Left lung (tissue), 10 donors: ENCODE measurements around the gene CCNG1. TPM values are rescaled to one million over a fixed set of nuclear protein-coding genes. Genes with fewer than 3 reads are reported as not detected.
"Not testable (repeated sequence)": the region's sequence is repeated elsewhere in the genome, so short reads cannot be mapped to it uniquely, and the experiment has no call there.

Experiments
- ATAC-seq: fragments of 200-7000 bp; cut with Tn5 transposase; one replicate; pipeline ENCODE4 v1.9.1; 2020; ENCODE audit warnings: moderate library complexity
- DNase-seq, 4 donors: peaks; one replicate each; pipeline ENCODE4 v3.0.0-alpha.2; 2013 to 2020
- H3K27ac ChIP-seq, 2 donors: fragments of 200-600 bp; sonication (generic) in 1 of 2; one replicate each; pipeline versions ENCODE4 v1.5.0 to v1.8.0; 2020 to 2021
- H3K27me3 ChIP-seq, 2 donors: fragments of 200-600 bp; sonication (generic) in 1 of 2; one replicate each; pipeline versions ENCODE4 v1.5.0 to v1.8.0; 2020 to 2021
- H3K36me3 ChIP-seq, 2 donors: fragments of 200-600 bp; sonication (generic) in 1 of 2; one replicate each; pipeline versions ENCODE4 v1.5.0 to v1.8.0; 2020 to 2021
- H3K4me1 ChIP-seq, 2 donors: fragments of 200-600 bp; one replicate each; pipeline ENCODE4 v1.8.0; 2021
- H3K4me3 ChIP-seq, 2 donors: fragments of 200-600 bp; sonication (generic) in 1 of 2; one replicate each; pipeline versions ENCODE4 v1.5.0 to v1.8.0; 2020 to 2021; ENCODE audit warnings: mild to moderate bottlenecking in 1 of 2
- H3K9me3 ChIP-seq, 2 donors: fragments of 200-600 bp; sonication (generic) in 1 of 2; one replicate each; pipeline versions ENCODE4 v1.5.0 to v1.8.0; 2020 to 2021
- intact Hi-C, 2 donors: fragments of 100-400 bp; cut with DNase I; formaldehyde crosslinking; loops; one replicate each; pipeline versions ENCODE4 v1.11.2 to v1.14.2; 2022
- polyA plus RNA-seq, 6 donors: library from polyadenylated mRNA; unstranded; fragments of 120-200 nt; gene quantifications; one replicate each; pipeline ENCODE4 v1.2.1, GENCODE V29; 2013; ENCODE audit not compliant: insufficient read length in 6 of 6
- total RNA-seq, 2 donors: library from RNA; stranded (reverse); fragmentation: NEBNext Ultra II Directional; extraction: Animal tissue kit (Norgen Biotek cat#: 25700); gene quantifications; one replicate each; pipeline ENCODE4 v1.2.1, GENCODE V29; 2021
- TF ChIP-seq, protein P1 (sequence below), 2 donors: fragments of 200-600 bp; sonication (generic) in 1 of 2; IDR thresholded peaks; one replicate each; pipeline versions ENCODE4 v1.5.0 to v1.8.0; 2021; ENCODE audit warnings: antibody characterized with exemption in 2 of 2
- donor health status: DM: no; HTN: yes; CAD: no.
- donor health status: DM: no; HTN: no; CAD: no.

Gene CCNG1
- total and polyA plus RNA-seq, 8 donors: 76.0 to 173 (median 145) TPM

DNA sequence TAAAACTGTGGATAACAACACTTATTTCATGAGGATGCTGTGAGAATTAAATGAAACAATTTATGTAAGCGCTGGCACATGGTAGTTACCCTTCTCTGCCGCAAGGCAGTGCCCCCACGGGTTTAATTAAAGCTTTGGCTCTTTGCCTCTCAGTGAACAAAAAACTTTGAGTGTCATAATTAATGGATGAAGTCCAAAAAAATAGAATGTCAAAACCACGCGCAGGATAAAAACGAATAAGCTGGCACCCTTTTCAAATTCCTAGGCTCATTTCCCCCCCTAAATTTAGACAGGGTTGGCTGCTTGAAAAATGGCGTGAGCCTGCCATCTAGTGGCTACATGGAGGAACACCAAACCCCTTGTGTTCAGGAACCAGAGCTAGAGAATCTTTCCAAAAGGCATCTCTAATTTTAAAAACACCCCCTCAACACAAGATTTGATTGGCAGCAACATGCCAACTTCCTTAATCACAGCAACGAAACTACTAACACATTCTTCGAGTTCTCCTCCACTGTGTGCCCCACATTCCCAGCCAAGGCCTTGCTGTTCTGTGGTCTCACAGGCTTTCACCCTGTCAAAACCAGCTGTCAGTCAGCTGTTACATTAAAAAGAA lies 29.0 kb upstream of the CCNG1 start:
- Histone ChIP-seq H3K9me3 (no peaks in the 10 kb centered on the region), H3K27me3 (no peaks in the 10 kb centered on the region), H3K4me1 (peaks cover 0 to 17% of the 10 kb centered on the region in 2 donors), H3K27ac (no peak overlapping the region), H3K36me3 (no peaks in the 10 kb centered on the region), H3K4me3 (no peak overlapping the region)
- TF ChIP-seq, protein P1, sequence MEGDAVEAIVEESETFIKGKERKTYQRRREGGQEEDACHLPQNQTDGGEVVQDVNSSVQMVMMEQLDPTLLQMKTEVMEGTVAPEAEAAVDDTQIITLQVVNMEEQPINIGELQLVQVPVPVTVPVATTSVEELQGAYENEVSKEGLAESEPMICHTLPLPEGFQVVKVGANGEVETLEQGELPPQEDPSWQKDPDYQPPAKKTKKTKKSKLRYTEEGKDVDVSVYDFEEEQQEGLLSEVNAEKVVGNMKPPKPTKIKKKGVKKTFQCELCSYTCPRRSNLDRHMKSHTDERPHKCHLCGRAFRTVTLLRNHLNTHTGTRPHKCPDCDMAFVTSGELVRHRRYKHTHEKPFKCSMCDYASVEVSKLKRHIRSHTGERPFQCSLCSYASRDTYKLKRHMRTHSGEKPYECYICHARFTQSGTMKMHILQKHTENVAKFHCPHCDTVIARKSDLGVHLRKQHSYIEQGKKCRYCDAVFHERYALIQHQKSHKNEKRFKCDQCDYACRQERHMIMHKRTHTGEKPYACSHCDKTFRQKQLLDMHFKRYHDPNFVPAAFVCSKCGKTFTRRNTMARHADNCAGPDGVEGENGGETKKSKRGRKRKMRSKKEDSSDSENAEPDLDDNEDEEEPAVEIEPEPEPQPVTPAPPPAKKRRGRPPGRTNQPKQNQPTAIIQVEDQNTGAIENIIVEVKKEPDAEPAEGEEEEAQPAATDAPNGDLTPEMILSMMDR (IDR thresholded peaks at IDR 0.05): peak; percentile 85 to 88
- intact Hi-C loops: no loop called here
- DNase-seq (peak in 3 of 4 donors; percentile 45 to 74 (median 54)), ATAC-seq (peak; percentile 97)

DNA sequence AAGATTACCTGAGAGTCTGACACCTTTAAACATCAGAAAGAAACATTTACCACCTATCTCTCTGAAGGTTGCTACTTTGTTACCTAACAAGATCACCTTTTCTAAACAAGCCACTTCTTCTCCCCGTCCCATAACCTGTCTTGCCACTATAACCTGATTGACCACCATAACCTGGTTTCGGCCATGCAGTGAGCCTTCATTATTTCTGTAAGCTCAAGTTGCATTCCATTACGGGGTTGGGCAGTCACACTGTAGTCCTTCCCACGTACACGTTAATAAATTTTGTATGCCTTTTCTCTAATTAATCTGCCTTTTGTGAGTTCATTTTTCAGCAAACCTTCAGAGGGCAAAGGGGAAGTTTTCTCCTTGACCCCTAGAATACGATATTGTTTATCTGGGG lies 28.0 kb upstream of the CCNG1 start:
- peak in 1 of 4 donors; percentile 39 for DNase-seq
- TF ChIP-seq, protein P1 (IDR thresholded peaks at IDR 0.05): no peak
- Histone ChIP-seq H3K4me1 (peaks cover 0 to 17% of the 10 kb centered on the region in 2 donors), H3K27ac (no peak overlapping the region), H3K36me3 (no peaks in the 10 kb centered on the region), H3K27me3 (peaks cover 0 to 3% of the 10 kb centered on the region in 2 donors), H3K4me3 (no peak overlapping the region), H3K9me3 (no peaks in the 10 kb centered on the region)
- intact Hi-C loops: no loop called here
- ATAC-seq: peak; percentile 71

DNA sequence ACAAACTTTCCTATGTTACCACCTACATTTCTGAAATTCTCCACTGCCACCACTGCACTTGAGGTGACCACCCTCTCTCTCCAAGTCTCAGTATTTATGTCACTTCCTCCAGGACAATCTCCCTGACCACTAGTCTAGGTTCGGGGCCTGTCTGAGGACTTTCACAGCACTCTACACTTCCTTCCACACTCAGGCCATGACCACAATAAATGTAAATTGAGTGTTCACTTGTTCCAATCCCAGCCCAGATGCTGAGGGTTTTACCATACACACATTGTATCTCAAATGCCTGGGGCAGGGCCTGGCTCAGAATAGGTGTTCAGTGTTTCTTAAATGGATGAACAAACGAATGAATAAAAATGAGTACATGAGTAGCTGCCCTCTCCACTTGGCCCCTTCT lies 26.9 kb upstream of the CCNG1 start:
- intact Hi-C loops: no loop called here
- no peak overlapping the region for H3K27ac ChIP-seq
- H3K4me1 ChIP-seq: peaks cover 0 to 17% of the 10 kb centered on the region in 2 donors
- no peak for DNase-seq
- H3K36me3 ChIP-seq: no peaks in the 10 kb centered on the region
- ATAC-seq: no peak
- H3K9me3 ChIP-seq: no peaks in the 10 kb centered on the region
- TF ChIP-seq, protein P1 (IDR thresholded peaks at IDR 0.05): no peak
- H3K4me3 ChIP-seq: no peak overlapping the region
- H3K27me3 ChIP-seq: peaks cover 3 to 14% of the 10 kb centered on the region in 2 donors

DNA sequence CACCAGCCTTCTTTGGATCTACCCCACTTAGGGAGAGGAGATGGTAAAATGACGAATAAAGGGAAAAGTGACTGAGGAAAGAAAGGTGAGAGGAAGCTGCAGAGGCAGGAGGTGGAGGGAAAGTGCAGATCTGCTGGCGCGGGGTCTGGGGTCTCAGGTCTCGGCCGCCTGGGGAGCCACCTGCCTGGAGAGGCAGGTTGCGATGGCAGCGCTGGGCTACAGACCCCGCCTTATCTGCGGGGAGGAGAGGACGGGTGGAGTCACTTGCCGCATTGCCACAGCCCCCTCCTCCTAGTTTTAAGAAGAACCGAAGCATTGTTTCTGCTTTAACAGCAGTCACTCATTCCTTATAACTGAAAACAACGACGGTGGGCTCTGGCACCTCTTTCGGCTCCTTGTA lies 21.7 kb upstream of the CCNG1 start:
- intact Hi-C loops, H3K27ac ChIP-seq, H3K9me3 ChIP-seq, H3K4me1 ChIP-seq, H3K4me3 ChIP-seq, H3K36me3 ChIP-seq, ATAC-seq: not testable (repeated sequence)
- DNase-seq: peak in 1 of 4 donors; percentile 75
- peaks cover 7 to 24% of the 10 kb centered on the region in 2 donors for H3K27me3 ChIP-seq

DNA sequence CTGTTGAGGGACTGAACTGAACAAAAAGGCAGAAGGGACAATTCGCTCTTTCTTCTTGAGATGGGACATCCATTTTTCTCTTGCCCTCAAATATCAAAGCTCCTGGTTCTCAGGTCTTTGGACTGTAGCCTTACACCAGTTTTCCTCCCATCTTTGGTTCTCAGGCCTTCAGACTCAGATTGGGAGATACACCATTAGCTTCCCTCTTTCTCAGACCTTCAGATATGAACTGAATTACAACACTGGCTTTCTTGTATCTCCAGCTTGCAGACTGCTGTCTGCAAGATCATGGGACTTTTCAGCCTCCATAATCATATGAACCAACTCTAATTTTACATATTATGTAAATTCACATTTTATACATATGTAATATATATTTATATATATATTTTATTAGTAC lies 12.6 kb upstream of the CCNG1 start:
- DNase-seq: no peak
- TF ChIP-seq, protein P1 (IDR thresholded peaks at IDR 0.05): no peak
- Histone ChIP-seq H3K36me3 (no peaks in the 10 kb centered on the region), H3K27me3 (no peaks in the 10 kb centered on the region), H3K9me3 (no peaks in the 10 kb centered on the region), H3K4me1 (no peaks in the 10 kb centered on the region), H3K4me3 (no peak overlapping the region), H3K27ac (no peak overlapping the region)
- ATAC-seq: no peak
- intact Hi-C loops: no loop called here

DNA sequence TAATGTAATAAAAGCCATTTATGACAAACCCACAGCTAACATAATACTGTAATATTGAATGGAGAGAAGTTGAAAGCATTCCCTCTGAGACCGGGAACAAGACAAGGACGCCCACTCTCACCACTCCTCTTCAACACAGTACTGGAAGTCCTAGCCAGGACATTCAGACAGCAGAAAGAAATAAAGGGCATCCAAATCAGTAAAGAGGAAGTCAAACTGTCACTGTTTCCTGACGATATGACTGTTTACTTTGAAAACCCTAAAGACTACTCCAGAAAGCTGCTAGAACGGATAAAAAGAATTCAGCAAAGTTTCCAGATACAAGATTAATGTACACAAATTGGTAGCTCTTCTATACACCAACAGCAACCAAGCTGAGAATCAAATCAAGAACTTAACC lies 11.3 kb upstream of the CCNG1 start:
- H3K4me1 ChIP-seq, H3K27ac ChIP-seq, H3K4me3 ChIP-seq, ATAC-seq, H3K27me3 ChIP-seq, H3K36me3 ChIP-seq, H3K9me3 ChIP-seq, intact Hi-C loops, DNase-seq: not testable (repeated sequence)
